ENCODE measurements around the gene HINT1.
A peak's percentile ranks its signal among the peaks of the same experiment; 100 is the strongest.
"Not testable (repeated sequence)": the region's sequence is repeated elsewhere in the genome, so short reads cannot be mapped to it uniquely, and the experiment has no call there.

HINT1 gene

DNA sequence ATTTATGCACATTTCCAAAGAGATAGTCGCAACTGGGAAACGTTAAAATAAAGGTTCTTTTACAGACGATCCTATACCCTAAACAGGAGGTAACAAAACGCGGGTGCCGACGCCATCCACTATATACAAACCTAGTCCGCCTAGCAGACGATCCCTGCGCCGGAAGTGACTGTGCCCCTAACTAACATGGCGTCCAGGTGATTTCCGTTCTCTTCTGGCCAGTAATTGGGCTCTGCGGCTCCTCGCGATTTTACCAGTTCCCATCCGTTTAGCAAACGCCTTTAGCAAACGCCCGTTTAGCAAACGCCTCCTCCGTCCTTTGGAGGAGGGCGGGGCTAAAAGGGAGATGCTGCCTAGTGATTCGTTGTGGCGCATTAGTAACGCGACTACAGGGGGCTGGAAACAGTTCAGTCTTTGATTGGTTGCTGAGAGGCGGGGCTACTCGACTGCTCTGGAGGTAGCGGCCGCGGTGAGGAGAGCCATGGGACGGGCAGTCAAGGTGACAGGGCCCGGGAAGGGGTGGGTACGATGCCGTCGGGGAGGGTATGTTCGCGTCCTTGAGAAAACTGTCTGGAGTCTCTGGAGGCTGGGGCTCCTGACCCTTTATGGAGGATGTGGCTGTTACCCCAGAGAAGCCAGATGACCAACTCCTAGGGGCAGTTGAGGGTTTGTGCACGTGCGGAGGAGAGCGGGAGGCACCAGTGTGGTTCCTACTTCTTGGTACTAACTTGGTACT is 5.7 kb upstream of the HINT1 start, which contains the start of gene LYRM7:
LYRM7 (plus strand) TSS at position 405 of the 736 bp plus-strand sequence; CDS start at position 482, 77 bp downstream.
- DNase-seq = peak; percentile 99

DNA sequence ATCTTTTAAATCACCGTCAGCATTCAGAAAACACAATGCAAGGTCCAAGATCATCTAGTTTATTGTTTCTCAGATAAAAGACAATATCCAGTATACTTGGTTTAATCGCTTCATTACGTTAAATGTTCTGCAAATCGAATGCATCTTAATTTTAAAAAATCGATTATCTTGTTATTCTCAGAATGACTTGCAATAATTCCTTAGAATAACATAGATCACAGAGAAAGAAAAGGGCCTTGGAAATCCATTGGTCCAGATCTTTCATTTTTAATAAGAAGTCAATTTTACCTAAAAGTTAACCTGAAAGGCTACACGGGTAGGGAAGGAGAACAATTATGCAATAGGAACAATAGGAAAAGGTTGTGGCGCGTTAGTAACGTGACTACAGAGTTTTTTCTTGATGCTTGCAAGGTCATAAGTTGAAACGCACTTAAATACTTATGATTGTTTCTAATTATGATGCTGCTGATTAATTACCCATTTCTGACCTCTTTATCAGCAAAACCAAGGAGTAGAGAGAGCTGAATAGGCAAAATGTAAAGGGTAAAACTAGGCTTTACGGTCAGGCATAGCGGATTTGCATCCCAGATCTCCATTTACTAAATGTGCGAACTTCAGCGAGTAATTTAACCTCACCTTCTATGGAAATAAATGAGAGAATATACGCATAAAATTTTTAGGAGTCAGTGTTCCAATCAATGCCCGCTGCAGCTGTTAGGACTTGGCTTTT is 4.9 kb upstream of the HINT1 start:
- no peak for DNase-seq

DNA sequence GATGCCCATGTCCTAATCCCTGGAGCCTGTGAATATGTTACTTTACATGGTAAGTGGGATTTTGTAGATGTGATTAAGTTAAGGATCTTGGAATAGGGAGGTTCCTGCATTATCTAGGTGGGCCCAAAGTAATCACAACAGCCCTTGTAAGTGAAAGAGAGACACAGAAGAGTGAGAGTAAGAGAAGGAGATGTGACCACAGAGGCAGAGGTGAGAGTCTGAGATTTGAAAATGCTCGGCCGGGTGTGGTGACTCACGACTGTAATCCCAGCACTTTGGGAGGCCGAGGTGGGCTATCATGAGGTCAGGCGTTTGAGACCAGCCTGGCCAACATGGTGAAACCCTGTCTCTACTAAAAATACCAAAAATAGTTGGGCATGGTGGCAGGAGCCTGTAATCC is 2.6 kb upstream of the HINT1 start:
- DNase-seq = no peak

DNA sequence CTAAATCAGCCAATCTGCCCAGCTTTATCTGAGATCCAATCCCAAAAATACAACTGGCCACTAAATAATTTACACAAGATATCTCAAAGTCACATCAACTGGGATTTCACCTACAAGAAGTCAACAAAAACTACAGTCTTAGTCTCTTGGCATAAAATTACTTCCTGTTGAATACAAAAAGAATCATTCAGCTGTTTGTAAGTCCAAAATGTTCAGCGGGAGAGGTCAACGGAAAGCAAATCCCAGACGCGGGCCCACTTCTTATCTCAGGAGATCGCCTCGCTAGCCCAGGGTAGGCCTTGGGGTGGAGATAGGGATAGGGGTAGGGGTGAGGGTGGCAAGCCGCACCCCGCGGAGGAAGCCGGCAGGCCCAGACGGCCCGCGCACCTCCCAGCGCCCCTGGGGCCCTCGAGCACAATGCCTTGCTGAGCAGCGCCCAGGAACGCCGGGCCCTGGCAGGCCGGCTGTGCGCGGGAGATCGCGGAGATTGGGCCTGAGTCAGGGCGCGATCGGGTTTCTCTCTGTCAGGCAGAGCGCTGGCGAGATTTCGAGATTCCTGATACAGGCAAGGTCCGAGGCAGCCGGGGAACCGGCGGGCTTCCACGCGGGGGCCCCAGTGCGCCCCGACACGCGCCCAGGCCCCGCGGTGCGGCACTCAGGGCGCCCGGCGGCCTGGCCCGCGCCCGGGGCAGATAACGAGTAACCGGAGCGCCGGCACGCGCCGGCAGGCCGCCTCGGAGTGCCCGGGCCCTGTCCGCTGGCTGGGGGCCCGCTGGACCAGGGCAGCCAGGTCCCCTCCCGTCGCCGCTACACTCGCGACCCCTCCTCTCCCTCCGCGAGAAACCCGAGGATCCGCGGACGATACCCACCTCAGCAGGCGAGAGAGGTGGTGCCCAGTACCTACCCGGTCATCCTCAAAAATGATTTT is 601 bp downstream of the HINT1 start:
- peak; percentile 21 for DNase-seq

DNA sequence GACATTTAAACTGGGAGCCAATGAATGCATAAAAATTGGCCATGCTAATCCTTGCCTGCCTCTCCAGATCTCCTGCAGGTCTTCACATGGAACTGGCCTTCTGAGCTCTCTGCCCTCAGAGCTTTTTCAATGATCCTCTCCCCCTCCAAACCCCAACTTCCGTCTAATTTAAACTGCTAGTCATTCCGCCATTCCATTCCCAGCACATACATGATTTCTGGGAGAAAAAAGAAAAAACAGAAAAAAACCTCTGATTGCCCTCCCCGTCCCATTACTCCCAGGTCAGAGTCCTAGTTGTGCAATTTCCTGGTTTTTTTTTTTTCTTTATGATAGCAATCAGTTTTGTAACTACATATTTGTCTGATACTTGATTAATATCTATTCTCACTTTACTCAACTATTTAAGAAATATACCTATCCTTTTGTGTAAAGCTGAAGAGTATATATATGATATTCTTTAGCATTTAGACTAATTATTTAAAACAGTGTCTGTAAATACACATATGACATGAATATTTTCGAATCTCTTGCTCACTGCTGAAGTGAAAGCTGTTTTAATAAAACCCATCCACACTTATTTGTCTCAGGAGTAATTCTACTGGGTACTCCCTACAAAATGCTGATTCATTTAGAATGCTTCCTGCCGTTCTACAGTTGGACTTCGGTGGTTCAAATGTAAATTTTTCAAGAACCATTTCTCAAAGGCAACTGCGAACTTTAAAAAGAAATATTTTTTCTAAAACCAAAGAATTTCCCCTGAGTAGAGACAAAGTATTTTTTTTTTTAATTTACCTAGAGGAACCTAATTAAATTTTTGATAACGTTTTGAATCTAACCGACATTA is 1.6 kb downstream of the HINT1 start:
- DNase-seq = no peak

DNA sequence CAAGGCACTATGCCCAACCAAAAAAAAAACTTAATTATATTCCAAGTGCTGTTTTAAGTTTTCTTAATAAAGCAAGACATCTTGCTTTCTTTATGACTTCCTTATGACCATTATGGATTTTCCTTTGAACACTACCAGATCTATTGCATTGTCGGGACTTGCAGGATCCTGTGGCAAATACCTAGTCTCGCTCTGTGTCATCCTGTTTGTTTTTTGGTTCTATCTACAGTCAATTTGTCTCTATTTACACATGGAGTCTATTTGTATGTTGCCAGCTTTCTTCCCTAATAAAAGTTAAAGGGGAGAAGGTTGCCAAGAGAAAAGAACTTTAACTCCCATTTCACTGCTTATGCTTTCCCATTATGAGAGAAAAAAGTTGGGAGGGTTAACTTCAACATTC is 4.9 kb downstream of the HINT1 start:
- no peak for DNase-seq

DNA sequence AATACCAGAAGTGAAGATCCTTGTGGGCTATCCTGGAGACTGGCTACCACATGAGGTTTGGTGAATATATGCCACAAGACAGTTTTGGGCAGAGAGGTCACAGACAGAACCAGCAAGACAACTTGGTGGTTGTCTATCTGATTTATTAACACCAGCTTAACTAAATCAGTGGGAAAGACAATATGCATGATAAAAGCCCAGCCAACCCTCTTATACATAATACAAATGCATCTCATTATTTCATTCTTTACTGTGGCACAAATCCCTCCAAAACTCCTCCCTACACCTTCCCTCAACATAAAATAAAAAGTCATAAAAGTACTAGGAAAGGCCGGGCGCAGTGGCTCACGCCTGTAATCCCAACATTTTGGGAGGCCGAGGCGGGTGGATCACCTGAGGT is 8.1 kb downstream of the HINT1 start:
- no peak for DNase-seq

DNA sequence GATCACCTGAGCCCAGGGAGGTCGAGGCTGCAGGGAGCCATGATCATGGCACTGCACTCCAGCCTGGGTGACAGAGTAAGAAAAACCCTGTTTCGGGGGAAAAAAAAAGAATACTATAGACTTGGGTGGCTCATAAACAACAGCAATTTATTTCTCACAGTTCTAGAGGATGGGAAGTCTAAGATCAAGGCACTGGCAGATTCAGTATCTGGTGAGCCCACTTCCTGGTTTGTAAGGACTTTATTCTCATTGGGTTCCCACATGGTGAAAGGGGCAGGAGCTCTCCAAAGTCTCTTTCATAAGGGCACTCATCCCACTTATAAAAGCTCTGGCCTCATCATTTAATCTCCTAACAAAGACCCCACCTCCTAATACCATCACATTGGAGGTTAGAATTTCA is 8.7 kb downstream of the HINT1 start:
- no peak for DNase-seq

DNA sequence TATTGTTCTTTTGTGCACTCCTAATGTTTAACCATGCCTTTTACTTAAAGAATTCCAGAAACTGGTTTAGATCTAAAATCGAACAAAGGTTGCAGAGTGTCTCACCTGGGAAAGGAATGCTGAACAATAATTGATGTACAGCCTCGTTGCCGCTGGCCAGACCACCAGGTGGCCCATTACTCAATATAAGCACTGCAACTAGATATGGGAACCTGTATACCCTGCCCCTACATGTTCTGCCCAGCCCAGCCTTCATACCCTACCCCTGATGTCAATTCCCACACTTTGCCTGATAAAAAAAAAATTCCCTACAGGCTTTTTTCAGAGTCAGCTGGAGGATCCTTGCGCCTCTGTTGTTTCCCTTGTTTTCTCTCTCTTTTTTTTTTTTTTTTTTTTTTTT is 13.8 kb downstream of the HINT1 start:
- DNase-seq = no peak

DNA sequence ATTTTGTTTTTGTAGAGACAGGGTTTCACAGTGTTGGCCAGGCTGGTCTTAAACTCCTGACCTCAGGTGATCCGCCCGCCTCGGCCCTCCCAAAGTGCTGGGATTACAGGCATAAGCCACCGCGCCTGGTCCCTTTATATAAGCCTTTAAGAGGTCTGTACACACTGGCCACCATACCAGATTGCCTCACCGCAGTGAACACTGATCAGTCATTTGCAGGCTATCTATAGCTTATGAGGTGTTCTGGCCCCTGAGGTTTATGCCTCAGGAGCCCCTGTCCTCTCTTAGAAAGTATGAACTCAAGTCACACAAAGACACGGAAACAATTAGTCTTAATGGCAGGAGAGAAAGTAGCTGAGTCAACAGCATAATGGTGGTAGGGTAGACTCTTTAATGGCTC is 14.6 kb downstream of the HINT1 start:
- DNase-seq = no peak

DNA sequence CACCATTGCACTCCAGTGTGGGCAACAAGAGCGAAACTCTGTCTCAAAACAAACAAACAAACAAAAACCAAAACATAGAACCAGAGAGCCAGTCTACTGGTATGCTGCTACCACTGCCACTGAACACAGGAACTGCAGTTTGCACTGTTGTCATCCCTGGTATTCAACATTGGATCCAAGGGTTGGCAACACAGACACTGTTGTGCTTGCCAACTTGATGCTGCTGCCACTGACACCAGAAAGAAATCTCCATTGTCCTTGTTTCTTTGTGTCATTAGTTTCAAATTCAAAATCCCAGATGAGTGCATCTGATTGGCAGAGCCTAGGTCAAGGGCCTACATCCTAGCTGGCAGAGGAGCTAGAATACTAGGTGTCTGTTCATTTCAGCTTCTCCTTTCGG is 16.2 kb downstream of the HINT1 start:
- no peak for DNase-seq

DNA sequence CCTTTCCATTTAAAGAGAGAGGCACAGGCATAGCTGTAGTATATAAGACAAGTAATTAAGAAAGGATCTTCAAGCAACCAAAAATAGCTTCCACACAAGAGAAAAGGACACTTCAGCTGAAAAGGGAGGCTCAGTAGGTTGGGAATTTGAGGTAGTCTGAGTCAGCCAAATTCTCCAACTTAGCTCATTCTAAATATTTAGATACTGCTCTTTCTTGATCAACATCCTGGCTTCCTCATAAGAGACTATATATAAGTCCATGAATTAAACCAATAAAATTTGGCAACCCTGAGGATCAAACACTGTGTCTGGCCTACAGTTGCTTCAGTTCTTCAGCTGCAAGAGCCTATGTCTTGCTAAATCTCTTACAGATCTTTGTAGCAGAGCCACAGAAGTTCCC is 17.8 kb downstream of the HINT1 start:
- no peak for DNase-seq

DNA sequence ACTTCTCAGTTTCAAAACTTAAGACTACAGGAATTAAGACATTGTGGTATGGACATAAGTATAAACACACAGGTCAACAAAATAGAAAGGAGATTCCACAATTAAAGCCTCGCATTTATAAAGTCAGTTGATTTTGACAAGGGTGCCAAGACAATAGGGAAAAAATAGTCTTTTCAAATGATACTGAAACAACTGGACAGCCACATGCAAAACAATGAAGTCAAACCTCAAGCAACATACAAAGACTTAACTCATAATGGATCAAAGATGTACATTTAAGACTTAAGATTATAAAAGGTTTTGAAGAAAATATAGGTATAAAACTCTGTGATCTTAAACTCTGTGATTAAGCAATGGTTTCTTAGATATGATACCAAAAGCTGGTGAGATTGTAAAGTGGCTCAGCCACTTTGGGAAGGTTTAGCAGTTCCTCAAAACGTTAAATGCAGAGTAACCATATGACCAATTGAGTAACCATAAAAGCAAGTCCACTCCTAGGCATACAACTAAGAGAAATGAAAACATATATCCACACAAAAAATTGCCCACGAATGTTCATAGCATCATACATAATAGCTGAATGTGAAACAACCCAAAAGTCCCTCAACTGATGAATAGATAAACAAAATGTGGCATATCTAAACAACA is 22.0 kb downstream of the HINT1 start:
- DNase-seq = no peak

DNA sequence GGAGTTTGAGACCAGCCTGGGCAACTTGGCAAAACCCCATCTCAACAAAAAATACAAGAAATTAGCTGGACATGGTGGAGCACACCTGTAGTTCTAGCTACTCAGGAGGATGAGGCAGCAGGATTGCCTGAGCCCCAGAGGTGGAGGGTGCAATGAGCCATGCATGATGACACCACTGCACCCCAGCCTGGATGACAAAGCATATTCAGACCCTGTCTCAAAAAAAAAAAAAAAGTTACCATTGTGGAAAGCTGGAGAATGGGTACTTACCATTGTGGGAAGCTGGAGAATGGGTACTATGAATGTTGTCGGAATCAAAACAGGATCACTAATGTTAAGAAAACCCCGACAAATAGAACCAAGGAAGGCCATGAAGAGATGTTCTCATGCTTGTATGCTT is 25.7 kb downstream of the HINT1 start:
- no peak for DNase-seq

DNA sequence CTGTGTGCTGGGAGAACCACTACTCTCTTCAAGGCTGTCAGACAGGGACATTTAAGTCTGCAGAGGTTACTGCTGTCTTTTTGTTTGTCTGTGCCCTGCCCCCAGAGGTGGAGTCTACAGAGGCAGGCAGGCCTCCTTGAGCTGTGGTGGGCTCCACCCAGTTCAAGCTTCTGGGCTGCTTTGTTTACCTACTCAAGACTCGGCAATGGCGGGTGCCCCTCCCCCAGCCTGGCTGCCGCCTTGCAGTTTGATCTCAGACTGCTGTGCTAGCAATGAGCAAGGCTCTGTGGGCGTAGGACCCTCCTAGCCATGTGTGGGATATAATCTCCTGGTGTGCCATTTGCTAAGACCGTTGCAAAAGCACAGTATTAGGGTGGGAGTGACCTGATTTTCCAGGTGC is 26.6 kb downstream of the HINT1 start:
- not testable (repeated sequence) for DNase-seq

DNA sequence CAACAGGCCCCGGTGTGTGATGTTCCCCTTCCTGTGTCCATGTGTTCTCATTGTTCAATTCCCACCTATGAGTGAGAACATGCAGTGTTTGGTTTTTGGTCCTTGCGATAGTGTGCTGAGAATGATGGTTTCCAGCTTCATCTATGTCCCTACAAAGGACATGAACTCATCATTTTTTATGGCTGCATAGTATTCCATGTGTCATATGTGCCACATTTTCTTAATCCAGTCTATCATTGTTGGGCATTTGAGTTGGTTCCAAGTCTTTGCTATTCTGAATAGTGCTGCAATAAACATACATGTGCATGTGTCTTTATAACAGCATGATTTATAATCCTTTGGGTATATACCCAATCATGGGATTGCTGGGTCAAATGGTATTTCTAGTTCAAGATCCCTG is 32.0 kb downstream of the HINT1 start:
- not testable (repeated sequence) for DNase-seq

DNA sequence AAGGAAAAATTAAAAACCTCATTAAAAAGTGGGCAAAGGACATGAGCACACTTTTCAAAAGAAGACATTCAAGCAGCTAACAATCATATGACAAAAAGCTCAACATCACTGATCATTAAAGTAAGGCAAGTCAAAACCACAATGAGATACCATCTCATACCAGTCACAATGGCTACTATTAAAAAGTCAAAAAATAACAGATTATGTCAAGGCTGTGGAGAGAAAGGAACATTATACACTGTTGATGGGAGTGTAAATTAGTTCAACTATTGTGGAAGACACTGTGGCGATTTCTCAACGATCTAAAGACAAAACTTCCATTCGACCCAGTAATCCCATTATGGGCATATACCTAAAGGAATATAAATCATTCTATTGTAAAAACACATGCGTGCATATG is 35.8 kb downstream of the HINT1 start:
- no peak for DNase-seq

DNA sequence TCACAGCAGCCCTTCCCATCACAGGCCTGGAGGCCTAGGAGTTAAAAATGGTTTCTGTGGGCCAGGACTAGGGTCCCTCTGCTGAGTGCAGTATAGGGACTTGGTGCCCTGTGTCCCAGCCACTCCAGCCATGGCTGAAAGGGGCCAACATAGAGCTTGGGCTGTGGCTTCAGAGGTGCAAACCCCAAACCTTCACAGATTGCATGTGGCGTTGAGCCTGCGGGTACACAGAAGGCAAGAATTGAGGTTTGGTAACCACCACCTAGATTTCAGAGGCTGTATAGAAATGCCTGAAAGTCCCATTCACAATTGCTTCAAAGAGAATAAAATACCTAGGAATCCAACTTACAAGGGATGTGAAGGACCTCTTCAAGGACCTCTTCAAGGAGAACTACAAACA is 37.8 kb downstream of the HINT1 start:
- DNase-seq = not testable (repeated sequence)

DNA sequence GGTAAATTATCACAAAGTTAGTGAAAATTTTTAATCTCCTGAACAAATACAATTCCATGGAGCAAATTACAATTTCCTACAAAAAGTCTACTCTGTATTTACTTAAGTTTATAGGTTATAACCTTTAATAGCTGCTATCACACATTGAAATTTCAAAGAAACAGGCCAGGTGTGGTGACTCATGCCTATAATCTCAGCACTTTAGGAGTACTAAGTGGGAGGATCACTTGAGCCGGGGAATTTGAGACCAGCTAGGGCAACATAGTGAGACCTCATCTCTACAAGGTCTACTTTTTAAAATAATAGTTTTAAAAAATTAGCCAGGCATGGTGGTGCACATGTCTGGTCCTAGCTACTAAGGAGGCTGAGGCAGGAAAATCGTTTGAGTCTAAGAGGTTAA is 50.3 kb downstream of the HINT1 start:
- DNase-seq = no peak

DNA sequence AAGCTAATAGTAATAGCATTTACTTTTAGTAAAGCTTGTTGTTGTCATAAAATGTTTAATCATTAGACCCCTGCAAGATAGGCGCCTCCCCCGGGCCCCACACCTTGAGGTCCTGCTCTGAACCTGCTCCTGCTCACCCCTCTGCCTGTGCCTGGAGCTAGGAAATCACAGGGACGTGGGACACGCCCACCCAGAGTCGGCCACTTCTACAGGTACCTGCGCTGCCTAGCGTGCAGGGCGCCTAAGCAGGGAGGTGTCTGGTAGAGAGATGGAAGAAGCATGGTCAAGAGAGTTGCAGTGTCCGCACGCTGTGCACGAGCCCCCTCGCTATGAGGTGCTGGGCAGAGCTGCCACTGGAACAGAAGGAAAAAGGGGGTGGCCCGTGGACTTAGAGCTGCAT is 52.6 kb downstream of the HINT1 start:
- no peak for DNase-seq

DNA sequence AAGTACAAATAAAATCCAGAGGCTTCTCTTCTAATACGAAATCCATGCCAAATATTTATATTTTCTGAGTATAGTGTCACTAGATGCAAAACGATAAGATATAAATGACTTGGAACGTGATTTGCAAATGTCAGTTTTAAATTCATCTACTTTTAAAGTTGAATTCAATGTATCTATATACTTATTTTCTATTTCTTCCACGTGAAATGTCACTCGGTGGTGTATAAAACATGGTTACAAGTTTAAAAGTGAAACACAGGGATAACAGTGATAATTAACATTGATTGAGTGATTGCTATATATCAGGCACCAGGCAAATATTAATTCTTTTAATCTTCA is 54.8 kb downstream of the HINT1 start:
- no peak for DNase-seq
